OCI-LY3 (cell line): ENCODE results near the gene MITD1.
A peak's percentile ranks its signal among the peaks of the same experiment; 100 is the strongest.

Experiments used
- H2AFZ ChIP-seq: fragments of 200-600, 300-600 bp; shearing (Covaris generic); 2 replicates; pipeline ENCODE4 v1.6.0; 2014; ENCODE audit warnings: antibody characterized with exemption, low read depth, low read length
- H3K27ac ChIP-seq: fragments of 200-600, 300-600 bp; sonication (generic); 2 replicates; pipeline ENCODE4 v1.5.1; 2014; ENCODE audit warnings: mild to moderate bottlenecking, low read length, moderate library complexity, mixed read lengths
- H3K27me3 ChIP-seq: fragments of 200-600, 300-600 bp; sonication (generic); 2 replicates; pipeline ENCODE4 v1.6.1; 2014; ENCODE audit warnings: low read depth, low read length, mixed read lengths
- H3K36me3 ChIP-seq: fragments of 200-600, 300-600 bp; sonication (generic); replicated peaks from 2 replicates; pipeline ENCODE3; 2014; ENCODE audit warnings: low read depth, low read length, mixed read lengths
- H3K4me1 ChIP-seq: fragments of 300-600, 200-600 bp; sonication (generic); 2 replicates; pipeline ENCODE4 v1.6.1; 2014; ENCODE audit warnings: low read length, mixed read lengths
- H3K4me2 ChIP-seq: fragments of 200-600, 300-600 bp; sonication (generic); 2 replicates; pipeline ENCODE4 v1.6.1; 2014; ENCODE audit warnings: low read length, mixed read lengths
- H3K4me3 ChIP-seq: fragments of 300-600, 200-600 bp; sonication (generic); 2 replicates; pipeline ENCODE4 v1.5.1; 2014; ENCODE audit warnings: antibody characterized with exemption, mild to moderate bottlenecking, low read length, moderate library complexity
- H3K79me2 ChIP-seq: fragments of 300-600, 200-600 bp; shearing (Covaris generic); 2 replicates; pipeline ENCODE4 v1.6.1; 2014; ENCODE audit warnings: mild to moderate bottlenecking, low read length, mixed read lengths
- H3K9ac ChIP-seq: fragments of 300-600, 200-600 bp; shearing (Covaris generic); 2 replicates; pipeline ENCODE4 v1.6.0; 2014; ENCODE audit warnings: mild to moderate bottlenecking, low read length, moderate library complexity
- H3K9me3 ChIP-seq: fragments of 200-600, 300-600 bp; shearing (Covaris generic); 2 replicates; pipeline ENCODE4 v1.6.1; 2014; ENCODE audit warnings: low read length, mixed read lengths; ENCODE audit not compliant: insufficient read depth
- H4K20me1 ChIP-seq: fragments of 200-600, 300-600 bp; sonication (generic); 2 replicates; pipeline ENCODE4 v1.6.1; 2016; ENCODE audit warnings: low read length, mixed read lengths; ENCODE audit not compliant: insufficient read depth
- CTCF ChIP-seq: fragments of 200-600, 300-600 bp; sonication (generic); IDR thresholded peaks from 2 replicates; pipeline ENCODE4 v1.5.1; 2014; ENCODE audit warnings: antibody characterized with exemption, low read length, low read depth
- EZH2phosphoT487 ChIP-seq: fragments of 200-600 bp; shearing (Covaris generic); IDR thresholded peaks from 2 replicates; pipeline ENCODE4 v1.6.1; 2018; ENCODE audit warnings: antibody characterized with exemption, mixed run types, low read depth

The MITD1 gene

GRCh38 chr2:99183025-99183424, 2.2 kb upstream of the MITD1 start:
- no peaks in the 10 kb centered on the region for H3K27me3 ChIP-seq
- peaks cover 12% of the 10 kb centered on the region for H3K4me1 ChIP-seq
- no peak overlapping the region for H3K27ac ChIP-seq
- H3K79me2 ChIP-seq: peaks cover 84% of the 10 kb centered on the region
- H3K9ac ChIP-seq: no peak overlapping the region
- H2AFZ ChIP-seq: no peak overlapping the region
- H3K9me3 ChIP-seq: no peaks in the 10 kb centered on the region
- no peak for TF ChIP-seq EZH2phosphoT487
- H3K36me3 ChIP-seq: peaks cover 4% of the 10 kb centered on the region
- H3K4me3 ChIP-seq: no peak overlapping the region
- no peak overlapping the region for H3K4me2 ChIP-seq
- H4K20me1 ChIP-seq: peaks cover 2% of the 10 kb centered on the region; the same call in 1 of the 2 replicates

- H3K36me3 ChIP-seq: no peaks in the 10 kb centered on the region
- H3K9ac ChIP-seq: peak overlapping the region; percentile 80
- H2AFZ ChIP-seq: no peak overlapping the region
- H3K4me1 ChIP-seq: peaks cover 12% of the 10 kb centered on the region
- H4K20me1 ChIP-seq: peaks cover 2% of the 10 kb centered on the region; the same call in 1 of the 2 replicates
- peak overlapping the region; percentile 92 for H3K4me3 ChIP-seq
- no peaks in the 10 kb centered on the region for H3K27me3 ChIP-seq
- no peaks in the 10 kb centered on the region for H3K9me3 ChIP-seq
- H3K79me2 ChIP-seq: peaks cover 81% of the 10 kb centered on the region
- H3K27ac ChIP-seq: 0 out of 2 replicates have a peak overlapping the region, but pooled peaks have one; percentile 12
- H3K4me2 ChIP-seq: peak overlapping the region; percentile 96
- TF ChIP-seq CTCF: no peak
- no peak for TF ChIP-seq EZH2phosphoT487
Measured at GRCh38 chr2:99181624-99182000, 754 bp upstream of the MITD1 start.

GRCh38 chr2:99171377-99172140, 9.3 kb downstream of the MITD1 start:
- H3K4me2 ChIP-seq: no peak overlapping the region

GRCh38 chr2:99169534-99169933, 11.3 kb downstream of the MITD1 start:
- no peak overlapping the region for H3K4me2 ChIP-seq
- H3K4me3 ChIP-seq: no peak overlapping the region
- H3K9ac ChIP-seq: no peak overlapping the region
- H3K27me3 ChIP-seq: no peaks in the 10 kb centered on the region
- TF ChIP-seq EZH2phosphoT487 (no peak), CTCF (no peak)
- H4K20me1 ChIP-seq: no peaks in the 10 kb centered on the region
- H3K4me1 ChIP-seq: 0 out of 2 replicates have a peak, but pooled peaks cover 4% of the 10 kb centered on the region
- H2AFZ ChIP-seq: no peak overlapping the region
- peaks cover 19% of the 10 kb centered on the region for H3K36me3 ChIP-seq
- H3K79me2 ChIP-seq: no peaks in the 10 kb centered on the region
- no peak overlapping the region for H3K27ac ChIP-seq
- no peaks in the 10 kb centered on the region for H3K9me3 ChIP-seq

More at GRCh38 chr2:99171377-99172140, 9.3 kb downstream of the MITD1 start:
- Histone ChIP-seq H3K4me1 (0 out of 2 replicates have a peak, but pooled peaks cover 4% of the 10 kb centered on the region), H3K79me2 (no peaks in the 10 kb centered on the region), H3K9me3 (no peaks in the 10 kb centered on the region), H4K20me1 (no peaks in the 10 kb centered on the region), H2AFZ (no peak overlapping the region), H3K9ac (no peak overlapping the region), H3K27me3 (no peaks in the 10 kb centered on the region), H3K27ac (no peak overlapping the region), H3K36me3 (peaks cover 15% of the 10 kb centered on the region), H3K4me3 (no peak overlapping the region)
- TF ChIP-seq CTCF (no peak), EZH2phosphoT487 (no peak)
